GM19468 (cell line): ENCODE measurements around the gene LMX1B.
"Not testable (repeated sequence)": the region's sequence is repeated elsewhere in the genome, so short reads cannot be mapped to it uniquely, and the experiment has no call there.

Experiments
- ATAC-seq: cut with Tn5 transposase; IDR thresholded peaks from one replicate; pipeline ENCODE4 v1.9.1; 2021; ENCODE audit warnings: mild to moderate bottlenecking, moderate library complexity, moderate number of reproducible peaks; ENCODE audit not compliant: unreplicated experiment; ENCODE audit errors: extremely low read depth

The LMX1B gene

DNA sequence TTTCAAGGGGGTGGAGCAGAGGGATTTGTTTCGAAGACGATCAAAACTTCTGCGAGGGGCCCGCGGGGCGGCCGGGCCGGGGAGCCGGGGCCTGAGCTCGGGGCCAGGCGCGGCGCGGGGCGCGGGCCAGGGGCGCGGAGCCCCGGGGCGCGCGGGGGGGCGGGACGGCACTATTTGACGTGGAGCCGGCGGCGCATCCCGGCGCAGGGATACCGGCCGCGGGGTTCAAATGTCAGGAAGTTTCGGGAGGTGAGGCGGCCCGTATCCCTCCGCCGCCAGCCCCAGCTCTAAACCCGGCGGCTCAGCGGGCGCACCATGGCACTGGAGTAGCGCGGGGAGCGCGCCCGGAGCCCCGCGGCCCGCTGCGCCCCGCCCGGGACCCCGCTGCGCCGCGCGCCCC, at the start of gene LMX1B:
Gene LMX1B, plus strand, starts transcription at position 278 of the 400 bp plus-strand sequence. CDS start 522 bp downstream, outside the sequence.
- ATAC-seq, result no peak

DNA sequence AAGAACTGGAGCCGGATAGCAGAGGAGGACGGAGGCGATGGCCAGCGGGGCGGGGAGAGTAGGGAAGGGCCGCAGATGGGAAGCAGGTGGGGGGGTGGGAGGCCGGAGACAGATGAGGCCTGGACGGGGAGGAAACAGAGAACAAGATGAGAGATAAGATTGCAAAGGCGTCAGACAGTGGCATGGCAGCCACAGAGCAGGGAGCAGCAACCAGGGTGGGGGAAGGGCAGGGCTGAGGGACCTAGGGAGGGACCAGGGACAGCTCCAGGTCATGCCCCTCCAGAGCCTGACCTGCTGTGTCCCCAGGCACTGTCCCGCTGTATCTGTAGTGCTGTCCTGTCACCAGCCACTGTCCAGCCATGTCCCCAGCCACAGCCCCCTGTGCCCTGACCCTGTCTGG, 49.6 kb upstream of the LMX1B start:
- ATAC-seq, result no peak

DNA sequence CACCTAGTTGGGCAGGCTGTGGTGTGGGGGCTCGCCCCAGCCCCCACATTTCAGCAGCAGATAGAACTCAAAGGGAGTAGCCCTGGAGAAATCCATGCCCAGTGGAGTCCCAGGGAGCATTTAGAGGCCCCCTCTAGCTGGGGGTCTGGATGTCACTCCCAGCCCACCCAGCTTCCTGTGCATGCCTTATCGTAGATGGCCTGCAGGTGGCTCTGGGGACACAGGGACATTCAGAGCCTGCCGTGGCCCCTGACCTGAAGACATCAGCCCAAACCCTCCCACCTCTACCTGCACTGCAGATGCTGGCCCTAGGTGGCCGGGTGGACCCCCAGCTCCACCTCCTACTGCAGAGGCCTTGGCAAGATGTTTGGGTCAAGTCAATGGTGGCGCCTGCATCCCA, 49.0 kb upstream of the LMX1B start:
- ATAC-seq, result no peak

DNA sequence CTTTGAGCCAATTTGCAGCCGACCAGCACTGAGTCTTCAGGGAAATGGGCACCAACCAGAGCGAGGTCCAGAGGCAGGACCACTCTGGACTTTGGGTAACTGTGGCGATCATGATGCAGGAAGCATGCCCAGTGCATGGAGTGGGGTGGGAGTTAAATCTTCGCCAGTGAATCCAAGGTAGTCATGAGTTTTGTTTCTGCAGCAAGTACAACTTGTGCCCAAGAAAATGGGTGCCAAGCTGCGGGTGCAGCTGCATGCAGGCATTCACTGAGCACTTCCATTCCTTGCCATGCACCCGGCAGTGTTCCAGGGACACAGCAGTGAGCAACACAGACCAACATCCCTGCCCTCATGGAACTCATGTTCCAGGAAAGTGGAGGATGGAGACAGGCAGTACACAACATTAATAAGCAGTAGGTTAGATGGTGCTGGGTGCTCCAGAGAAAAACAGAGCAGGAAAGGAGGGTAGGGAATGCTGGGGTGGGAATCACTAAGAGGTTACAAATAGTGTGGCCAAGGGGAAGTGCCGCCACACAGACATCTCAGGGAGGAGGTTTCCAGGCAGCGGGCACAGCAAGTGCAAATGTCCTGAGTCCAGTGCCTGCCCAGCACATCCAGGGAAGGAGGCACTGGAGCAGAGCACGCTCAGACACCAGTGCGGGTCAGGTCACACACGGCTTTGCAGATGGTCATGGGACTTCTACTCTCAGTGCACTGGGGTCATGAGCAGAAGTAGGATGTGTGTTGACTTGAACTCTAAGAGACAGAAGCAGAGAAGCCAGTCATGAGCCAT, 48.2 kb upstream of the LMX1B start:
- no peak for ATAC-seq

DNA sequence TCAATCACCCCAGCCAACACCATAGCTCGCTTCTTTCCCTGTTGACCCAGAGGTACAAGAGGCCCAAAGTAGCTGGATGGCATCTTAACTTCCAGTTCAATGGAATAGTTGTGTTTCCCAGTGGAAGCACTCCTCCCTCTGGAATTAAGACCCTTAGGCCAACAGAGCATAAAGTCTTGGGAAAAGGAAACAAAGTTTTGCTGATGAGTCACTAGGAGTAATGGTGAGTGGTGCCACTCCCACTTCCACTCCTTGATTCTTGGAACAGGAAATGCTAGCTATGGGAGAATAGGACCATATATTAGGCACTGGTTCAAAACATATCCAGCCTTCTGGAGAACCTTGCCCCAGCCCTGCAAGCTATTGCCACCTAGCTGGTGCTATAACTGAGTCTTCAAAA, 44.7 kb upstream of the LMX1B start:
- ATAC-seq, result no peak

DNA sequence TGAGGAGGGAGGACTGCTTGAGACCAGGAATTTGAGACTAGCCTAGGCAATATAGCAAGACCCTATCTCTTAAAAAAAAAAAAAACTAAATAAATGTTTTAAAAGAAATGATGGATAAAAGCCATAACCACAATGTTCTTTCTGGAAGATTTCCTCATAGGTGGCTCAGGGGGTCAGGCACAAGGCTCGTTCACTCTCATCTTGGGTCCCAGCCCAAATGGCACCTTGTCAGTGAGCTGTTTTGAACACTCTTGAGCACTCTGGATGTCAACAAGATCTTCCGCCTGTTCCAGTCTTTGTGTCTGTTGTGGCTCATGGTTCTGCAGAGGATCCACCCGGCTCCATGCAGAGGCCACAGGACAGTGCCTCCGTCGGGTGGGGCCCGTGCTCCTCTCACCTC, 35.7 kb upstream of the LMX1B start:
- no peak for ATAC-seq

DNA sequence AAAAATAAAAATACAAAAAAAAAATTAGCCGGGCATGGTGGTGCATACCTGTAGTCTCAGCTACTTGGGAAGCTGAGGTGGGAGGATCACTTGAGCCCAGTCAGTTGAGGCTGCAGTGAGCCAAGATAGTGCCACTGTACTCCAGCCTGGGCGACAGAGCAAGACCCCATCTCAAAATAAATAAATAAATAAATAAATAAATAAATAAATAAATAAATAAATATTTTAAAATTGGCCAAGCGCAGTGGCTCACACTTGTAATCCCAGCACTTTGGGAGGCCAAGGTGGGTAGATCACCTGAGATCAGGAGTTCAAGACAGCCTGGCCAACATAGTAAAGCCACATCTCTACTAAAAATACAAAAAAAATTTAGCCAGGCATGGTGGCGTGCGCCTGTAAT, 33.4 kb upstream of the LMX1B start:
- not testable (repeated sequence) for ATAC-seq

DNA sequence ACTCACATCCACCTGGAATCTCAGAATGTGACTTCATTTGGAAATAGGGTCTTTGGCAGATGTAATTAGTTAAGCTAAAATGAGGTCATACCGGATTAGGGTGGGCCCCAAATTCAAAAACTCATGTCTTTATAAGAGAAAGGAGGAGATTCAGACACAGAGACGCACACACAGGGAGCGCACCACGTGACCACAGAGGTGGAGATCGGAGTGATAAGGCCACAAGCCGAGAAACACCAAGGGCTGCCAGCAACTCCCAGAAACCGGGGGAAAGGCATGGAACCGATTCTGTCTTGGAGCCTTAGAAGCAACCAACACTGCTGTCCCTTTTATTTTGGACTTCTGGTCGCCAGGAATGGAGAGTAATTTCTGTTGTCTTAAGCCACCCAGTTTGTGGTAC, 31.8 kb upstream of the LMX1B start:
- no peak for ATAC-seq

DNA sequence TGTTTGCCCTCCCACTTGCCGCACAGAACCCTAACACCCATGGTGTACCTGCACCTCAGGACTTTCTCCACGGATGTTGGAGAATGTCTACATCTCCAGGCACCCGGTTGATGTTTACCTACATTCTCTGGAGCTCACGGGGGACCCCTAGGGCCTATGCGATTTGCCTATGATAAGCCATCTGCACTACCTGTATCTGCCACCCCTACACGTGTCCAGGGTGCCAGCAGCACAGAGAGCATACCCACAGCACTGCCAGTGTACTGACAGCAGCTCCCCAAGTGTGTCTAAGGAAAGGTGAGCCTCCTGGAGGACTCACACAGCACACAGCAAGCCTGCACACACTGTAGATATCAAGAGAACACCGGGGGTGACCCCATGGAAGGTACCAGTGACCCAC, 31.3 kb upstream of the LMX1B start:
- ATAC-seq, result no peak

DNA sequence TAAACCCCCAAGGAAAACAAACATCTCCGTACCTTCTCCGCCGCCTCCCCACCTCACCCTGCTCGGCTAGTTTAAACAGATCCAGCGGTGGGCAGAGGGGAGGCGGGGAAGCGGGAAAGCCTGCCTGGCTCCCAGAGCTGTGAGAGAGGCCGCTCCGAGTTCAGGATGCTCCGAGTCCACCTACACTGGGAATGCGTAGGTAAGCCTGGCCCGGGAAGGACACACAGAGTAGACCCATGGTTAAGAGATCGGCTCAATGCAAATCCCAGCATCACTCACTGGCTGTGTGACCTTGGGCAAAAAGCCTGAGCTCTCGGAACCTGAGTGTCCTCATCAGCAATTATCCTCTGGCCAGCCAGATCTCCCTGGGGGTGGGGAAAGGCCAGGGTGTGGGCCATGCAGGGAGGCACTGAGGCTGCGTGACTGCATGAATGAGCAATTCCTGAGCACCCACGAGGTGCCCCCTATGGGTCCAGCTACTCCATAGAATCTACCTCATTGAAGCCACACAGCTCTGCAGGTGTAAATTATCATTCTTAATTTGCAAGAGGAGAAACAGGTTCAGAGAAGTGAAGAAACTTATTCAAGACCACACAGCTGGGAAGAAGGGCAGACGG, 30.5 kb upstream of the LMX1B start:
- ATAC-seq, result no peak

DNA sequence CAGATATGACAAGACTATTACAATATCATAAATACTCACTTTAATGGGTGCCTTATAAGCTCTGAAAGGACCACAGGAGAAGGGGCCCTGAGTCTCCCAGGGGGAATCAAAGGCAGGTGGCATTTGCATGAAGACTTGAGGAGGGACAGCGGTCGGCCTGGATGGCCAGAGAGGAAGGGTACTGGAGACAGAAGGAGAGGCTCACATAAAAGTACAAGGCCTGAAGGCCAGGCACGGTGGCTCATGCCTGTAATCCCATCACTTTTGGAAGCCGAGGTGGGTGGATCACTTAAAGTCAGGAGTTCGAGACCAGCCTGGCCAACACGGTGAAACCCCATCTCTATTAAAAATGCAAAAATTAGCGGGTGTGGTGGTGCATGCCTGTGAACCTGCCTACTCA, 29.1 kb upstream of the LMX1B start:
- ATAC-seq, result no peak

DNA sequence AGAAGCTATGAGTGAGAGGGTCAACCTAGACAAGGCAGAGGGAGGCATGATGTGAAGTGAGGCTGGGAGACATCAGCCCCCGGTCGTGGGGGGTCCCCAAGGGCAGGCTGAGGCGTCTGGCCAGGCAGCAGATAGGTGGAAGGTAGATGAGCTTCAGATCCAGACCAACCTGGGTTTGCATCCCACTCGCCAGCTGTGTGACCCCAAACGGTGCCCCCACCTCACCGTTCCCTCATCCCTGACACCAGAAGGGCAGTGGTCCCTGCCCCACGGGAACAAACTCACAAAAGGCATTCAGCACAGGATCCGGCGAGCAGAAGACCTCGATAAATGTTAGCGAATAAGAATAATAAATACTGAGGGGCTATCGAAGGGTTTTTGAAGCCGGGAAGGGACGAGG, 27.5 kb upstream of the LMX1B start:
- no peak for ATAC-seq

DNA sequence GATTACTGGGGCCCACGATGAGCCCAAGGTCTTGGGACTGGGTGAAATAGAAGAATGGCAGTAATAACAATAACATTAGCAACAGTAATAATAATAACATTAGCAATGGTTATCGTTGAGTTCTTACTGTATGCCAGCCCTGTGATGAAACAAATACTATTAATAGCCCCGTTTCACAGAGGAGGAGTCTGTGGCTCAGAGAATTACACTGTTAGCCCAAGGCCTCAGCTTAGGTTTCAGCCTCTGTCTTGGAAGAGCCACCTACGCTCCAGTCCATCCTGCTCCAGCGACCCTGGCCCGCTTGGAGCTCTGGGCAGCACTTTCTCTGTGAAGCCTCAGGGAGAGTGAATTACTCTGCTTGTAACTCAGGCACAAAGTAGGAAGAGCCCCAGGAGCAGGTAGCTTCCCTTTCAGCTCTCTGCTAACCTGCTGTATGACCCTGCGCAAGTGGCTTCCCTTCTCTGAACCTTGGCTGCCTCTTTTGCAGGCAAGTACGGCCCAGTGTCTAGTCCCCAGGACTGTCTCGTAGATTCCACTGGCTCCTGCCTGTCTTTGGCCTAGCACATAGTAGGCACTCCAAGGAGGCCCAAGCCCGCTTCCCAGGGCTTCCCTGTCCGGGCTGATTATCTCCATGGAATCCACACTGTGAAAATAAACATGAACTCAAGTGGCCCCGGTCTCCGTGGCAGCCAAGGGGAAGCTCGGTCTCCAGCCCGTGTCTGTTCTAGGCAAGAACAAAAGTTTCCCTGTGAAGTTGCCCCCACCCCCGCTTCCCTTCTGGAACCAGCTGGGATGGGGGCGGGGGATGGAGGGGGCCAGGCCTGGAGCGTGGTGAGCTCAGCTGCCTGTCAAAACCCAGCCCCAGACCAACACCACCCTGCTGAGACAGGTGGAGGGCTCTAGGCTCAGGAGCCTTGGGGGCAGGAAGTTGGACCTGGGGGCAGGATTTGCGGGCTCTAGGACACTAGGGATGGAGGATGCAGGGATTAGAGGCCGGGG, 26.2 kb upstream of the LMX1B start:
- ATAC-seq, result no peak

DNA sequence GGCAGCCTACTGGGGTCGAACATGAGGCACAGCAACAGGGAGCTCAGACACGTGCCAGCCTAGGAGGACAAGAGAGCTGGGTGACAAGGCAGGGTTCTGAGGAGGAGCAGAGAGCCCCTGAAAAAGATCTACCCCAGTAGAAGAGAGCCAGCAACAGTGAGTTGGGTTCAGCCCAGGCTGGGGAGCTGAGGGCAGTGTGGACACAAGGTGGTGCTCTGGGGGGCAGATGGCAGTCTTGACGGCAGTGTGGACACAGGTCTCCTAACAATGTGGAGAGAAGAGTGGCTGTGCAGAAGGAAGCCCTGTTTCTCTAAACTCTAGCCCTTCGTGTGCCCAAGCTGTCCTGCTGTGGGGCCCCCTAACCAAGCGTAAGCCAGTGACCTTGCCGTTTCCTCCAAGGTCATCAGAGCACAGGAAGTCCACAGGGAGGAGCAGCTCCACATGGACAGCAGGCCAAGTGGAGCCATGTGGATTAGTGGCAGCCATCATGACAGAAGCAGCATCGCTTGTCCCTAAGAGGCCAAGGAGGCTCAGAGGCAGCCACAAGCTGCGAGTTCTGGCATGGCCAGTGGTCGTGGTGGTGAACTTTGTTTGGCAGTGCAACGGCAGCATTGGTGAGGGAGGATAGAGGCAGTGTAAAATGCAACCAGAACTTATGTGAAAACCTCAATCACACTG, 25.1 kb upstream of the LMX1B start:
- no peak for ATAC-seq

DNA sequence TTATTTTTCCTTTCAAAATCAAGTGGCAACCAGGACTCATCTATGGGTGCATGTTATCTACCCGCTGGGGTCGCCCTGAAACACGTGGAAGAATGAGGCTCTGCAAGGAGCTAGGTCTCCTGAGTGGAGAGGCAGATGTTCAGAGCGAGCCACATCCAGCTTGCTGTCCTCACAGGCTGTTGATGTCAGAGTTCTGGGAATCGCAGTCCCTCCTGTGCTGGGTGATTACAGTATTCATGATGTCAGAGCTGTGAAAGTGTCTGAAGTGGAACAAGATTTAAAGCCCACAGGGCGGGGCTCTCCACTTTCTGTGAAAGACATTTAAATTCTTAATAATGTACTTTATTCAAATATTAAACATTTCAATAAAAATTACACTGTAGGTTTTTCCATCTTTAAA, 24.4 kb upstream of the LMX1B start:
- ATAC-seq, result no peak

DNA sequence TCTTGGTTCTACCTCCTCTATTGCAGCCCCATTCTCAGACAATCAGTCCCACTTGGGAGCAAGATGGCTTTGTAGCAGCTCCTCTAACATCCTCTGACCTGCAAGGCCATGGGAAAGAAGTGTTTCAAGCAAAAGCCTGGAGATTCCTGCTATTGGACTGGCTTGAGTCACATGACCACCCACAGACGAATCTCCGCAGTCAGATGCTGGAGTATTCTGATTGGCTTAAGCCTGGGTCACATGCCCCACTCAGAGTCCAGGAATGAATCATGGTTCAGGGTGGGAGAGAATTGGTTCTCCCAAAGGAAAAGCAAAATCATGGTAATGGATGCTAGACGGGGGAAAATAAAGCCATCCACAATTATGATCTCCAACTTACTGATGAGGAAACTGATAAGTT, 22.6 kb upstream of the LMX1B start:
- ATAC-seq, result no peak

DNA sequence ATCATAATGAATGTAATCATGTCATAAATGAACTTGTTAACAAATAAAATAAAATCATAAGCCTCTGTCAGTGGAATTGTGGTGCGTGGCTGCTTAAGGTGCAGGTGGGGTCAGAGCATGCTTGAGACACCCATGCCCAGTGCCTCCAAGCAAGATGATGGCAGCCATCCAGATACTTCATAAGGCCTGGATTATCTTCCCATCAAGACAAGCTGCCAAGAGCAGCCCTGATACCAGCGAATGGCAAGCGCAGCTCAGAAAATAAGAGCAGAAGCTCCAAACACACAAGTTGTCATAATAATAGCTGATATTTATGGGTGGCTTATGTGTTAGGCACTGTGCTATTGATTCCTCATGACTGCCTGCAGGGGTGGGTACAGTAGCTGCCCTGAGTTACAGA, 21.8 kb upstream of the LMX1B start:
- no peak for ATAC-seq

DNA sequence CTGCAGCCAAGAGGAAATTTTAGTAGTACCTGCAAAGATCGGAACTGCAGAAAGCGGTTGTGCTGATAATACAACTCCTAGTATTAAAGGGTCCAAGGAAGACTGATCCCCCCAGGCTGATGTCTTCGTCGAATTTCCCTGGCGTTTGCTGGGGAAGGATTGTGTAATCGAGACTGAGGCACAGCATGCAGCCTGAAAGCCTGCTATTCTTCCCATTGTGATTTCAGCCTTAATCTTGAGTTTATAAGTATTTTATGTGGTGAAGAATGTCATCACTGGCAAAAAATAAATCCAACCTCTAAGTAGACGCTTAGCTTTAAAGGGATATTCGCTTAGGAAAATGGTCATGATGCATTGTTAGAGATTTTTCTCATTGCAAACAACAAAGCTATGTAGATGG, 21.3 kb upstream of the LMX1B start:
- ATAC-seq, result no peak

DNA sequence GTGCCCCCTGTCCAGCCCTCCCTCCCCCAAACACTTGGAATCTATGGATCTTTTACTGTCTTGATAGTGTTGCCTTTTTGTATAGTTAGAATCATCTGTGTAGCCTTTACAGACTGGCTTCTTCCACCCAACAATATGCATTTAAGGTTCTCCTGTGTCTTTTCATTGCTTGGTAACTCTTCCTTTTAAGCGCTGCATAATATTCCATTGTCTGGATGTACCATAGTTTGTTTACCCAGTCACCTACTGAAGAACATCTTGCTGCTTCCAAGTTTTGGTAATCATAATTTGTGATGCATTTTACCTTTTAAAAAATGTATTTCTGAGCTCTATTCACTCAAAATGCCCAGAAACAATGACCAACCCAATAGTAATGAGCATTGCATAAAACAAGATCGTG, 17.7 kb upstream of the LMX1B start:
- no peak for ATAC-seq

DNA sequence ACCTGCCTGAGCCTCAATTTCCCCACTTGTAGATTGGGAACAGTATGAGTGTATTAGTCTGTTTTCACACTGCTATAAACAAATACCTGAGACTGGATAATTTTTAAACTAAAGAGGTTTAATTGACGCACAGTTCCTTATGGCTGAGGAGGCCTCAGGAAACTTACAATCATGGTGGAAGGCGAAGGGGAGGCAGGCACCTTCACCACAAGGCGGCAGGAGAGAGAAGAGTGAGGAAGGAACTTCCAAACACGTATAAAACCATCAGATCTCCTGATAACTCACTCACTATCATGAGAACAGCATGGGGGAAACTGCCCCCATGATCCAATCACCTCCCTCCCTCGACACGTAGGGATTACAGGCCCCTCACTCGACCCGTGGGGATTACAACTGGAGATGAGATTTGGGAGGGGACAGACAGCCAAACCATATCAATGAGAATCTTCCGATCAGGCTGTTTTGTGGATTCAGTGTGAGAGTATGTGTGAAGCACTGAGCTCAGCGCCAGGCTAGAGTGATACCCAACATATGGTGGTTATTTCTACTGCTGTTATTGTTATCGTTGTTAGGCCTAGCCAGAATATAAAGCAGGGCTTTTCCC, 14.6 kb upstream of the LMX1B start:
- ATAC-seq, result no peak
